ENCODE data around the gene PLA2R1.

Gene PLA2R1

GRCh38 chr2:159891917-159892730, 170.3 kb downstream of the PLA2R1 start:
- no peak for DNase-seq

GRCh38 chr2:159891267-159891588, 171.2 kb downstream of the PLA2R1 start:
- no peak for DNase-seq

GRCh38 chr2:159890551-159891266, 171.7 kb downstream of the PLA2R1 start:
- no peak for DNase-seq

DNA sequence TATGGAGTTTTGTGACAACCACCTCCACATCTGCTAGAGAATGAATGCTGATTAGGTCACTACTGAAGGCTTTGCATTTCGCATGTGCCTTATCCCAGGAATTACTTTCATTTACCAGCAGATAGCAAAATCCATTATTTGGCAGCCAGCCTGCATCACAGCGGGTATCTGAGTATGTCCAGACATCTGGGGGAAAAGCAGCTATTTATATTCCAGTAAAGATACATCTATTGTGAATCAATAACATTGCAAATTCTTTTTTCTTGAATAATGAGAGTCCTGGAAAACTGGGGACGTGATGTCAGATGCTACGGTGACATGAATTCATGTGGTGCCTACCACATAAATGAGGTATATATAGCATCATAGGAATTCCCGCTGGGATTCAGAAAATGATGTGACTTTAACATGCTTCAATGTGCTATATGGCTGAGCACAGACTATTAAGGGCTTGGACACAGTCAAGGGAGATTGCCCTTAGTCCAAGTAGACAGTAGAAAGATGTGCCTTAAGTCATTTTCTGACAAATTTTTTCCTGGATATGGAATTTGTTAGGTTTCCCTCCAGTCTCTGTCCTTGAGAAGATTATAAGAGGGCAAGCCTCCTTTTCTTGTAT, 180.2 kb downstream of the PLA2R1 start:
- peak; percentile 49 for DNase-seq

Measured in NCI-H146 (cell line).